GM21367 (cell line): ENCODE results near the gene P4HA2.

ENCODE experiments used
- ATAC-seq: cut with Tn5 transposase; IDR thresholded peaks from one replicate; pipeline ENCODE4 v1.9.1; 2021; ENCODE audit not compliant: unreplicated experiment

Gene P4HA2

DNA sequence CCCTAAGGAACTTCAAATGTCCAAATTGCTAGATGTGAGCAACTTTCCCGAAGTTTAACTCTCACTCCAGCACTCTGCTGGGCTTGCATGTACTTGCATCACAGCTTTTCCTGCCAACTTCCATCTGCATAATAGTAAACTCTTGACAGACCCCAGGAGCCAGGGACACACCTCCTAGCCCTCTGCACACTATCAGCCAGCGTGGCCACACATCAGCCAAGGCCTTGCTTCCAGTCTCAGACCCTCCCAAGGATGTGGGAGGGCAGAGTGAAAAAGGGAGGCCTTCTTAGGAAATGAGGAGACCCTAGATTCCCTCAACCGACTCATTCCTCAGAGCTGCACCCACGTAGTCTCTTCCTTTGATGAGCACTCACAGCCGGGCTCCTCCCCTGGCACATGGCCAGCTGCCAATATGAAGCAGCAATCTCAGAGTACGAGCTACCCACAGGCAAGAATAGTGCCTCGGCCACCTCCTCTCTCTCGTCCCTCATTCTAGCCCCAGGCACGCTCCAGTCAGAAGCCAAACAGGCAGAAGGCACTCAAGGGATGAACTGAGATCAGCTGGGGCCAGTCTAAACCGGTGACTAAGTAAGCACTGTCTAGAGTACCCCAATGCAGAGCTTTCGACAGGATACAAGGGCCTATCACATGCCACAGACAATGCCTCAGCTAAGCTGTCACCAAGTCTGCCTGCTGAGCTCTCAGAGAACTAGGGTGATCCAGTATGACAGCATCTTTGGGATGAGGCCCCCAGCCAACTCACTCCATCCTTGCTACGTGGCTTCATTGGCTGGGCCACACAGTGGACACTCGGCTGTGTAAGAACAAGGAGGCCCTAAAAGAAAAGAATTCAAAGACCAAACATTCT lies 2.3 kb downstream of the P4HA2 start:
- ATAC-seq, result no peak

DNA sequence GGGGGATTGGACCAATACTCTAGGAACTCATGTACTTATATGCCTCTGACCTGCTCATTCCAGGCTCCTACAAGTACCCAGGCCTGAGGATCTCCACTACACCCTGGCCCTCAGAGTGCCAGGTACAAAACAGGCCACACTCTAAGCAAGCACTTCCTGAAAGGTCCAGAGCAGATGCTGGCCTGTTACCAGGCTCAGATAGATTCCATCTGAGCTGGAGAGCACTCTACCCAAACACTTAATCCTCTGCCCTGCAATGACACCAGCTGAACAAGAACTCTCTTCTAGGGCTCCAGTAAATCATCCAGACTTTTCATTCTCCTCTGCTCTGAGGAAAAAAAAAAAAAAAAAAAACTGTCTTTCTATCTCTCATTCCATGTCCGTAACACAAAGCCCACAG lies 2.9 kb downstream of the P4HA2 start:
- no peak for ATAC-seq

DNA sequence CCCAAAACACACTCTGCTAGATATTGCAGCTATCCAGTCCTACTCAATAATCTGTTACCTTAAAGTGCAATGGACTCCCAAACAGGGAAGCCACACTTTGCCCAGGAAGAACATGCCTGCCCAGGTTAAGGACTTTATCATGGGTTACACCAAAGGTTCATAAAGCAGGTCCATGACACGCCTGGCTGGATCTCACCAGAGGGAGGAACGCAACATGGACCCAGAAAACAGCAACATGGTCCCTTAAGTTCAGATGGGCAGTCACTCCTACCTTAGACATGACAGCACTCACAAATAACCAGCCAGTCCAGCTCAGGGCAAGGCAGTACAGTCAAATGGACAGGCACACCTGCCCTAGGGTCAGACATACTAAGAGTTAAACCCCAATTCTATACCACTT lies 3.8 kb downstream of the P4HA2 start:
- ATAC-seq, result no peak

DNA sequence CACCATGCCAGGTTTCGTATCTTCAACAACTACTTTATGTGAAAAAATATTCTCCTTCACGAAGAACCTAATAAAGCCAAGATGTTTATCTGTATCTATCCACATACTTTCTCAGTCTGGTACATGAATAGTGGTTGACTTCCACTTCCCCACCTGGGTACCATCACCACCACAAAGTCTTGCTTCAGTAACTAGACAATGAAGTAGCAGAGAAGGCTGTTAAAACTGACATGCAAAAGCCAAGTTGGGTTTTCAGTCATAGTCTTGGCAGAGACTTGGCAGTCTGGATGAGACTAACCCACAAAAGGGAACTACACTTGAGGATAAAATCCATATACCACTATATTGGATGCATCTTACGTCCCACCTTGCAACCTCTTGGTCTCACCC lies 5.0 kb downstream of the P4HA2 start:
- ATAC-seq, result no peak

DNA sequence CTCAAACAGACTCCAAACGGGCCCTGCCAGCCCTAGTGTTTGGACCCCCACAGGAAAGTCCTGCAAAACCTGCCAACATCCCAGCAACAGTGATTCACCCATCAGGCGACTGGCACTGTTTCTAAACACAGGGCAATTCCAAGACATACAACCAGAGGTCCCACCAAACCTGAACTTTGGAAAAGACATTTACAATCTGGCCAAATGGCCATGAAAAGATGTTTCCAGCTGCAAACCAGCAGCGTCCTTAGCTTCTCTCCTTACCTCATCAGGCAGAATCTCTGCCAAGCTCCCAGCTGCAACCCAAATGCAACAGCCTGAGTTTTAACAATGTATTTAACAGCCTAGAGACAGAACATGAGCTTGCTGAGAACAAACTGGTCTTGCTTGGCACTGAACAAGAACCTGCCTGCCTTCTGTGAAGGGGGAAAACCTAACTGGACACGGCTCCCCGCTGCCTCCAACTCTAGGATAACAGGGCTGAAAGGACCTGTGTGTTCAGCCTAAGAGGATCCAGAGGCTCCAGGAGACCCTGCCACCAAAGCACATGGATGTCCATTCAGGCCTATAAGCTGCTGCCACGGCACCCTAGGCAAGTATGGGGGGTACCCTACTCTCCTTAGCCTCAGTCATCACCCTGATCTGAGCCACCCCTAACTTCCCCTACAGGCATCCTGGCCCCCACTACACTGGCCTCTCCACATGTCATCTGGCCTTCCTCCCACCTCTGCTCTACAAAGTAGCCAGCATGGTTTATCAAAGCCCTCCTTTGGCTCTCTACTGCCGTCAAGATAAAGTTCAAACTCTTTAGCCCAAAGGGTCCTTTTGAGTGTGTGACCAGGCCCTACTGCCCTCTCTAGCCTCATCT lies 5.6 kb downstream of the P4HA2 start:
- ATAC-seq, result no peak

DNA sequence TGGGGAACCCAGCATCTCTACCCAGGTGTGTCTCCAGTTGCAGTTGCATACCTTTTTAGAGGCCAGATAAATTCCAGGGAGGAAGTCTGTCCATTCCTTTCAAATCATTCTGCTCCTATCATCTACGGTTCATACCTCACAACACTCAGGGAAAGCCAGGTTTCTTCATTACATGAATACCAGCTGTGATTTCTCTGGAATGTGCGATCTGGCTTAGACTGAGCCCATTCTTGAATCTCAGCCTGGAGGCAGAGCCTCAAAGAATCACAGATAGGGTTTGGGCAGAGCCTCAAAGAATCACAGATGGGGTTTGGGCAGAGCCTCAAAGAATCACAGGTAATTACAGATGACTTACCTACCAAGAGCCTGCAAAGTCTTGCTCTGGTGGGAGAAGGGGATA lies 7.2 kb downstream of the P4HA2 start:
- ATAC-seq, result no peak

DNA sequence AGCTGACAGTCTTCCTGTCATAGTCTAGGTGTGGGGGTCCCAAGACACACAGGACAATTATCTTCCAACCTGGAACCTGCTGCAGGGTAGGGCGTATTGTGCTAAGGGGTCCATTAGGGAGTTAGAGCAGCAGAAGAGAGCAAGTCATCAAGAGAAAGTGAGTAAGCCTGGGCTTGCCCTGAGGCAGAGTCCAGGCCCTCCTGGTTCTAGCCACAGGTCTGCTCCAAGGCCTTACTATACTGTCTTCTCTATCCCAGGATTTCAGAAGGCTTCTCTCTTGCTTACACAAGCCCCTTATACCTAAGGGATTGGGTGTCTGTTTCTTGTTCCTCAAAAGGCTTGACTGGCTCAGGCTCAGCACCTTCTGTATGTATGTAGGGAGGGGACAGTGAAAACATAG lies 7.7 kb downstream of the P4HA2 start:
- no peak for ATAC-seq

DNA sequence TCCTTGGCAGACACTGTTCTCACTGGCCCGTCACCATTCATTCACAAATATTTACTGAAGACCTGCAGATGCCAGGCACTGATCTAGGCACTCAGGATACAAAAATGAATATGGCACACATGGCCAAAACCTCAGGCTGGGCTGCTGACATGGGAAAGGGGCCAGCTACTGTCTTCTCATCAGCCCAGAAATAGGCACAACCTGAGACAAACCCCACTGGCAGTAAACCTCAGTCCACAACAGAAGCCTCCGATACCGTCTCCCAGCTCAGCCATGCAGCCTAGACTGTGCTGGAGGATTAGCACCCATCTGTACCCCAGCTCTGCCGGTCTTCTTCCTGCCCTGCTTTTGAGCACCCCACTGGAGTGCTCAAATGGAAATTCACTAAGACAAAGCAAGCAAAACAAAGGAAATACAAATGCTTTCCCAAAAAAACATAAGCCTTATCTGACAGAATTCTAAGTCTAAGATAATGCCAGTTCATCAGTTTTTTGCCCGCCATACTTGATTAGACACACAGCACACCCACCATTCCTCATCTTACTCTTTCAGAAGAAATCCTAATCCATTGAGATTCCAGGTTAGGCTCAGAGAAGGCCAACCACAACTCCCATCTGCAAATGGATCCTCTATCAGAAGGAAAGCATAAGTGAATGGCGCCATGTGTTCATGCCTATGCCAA lies 8.2 kb downstream of the P4HA2 start:
- ATAC-seq, result no peak

DNA sequence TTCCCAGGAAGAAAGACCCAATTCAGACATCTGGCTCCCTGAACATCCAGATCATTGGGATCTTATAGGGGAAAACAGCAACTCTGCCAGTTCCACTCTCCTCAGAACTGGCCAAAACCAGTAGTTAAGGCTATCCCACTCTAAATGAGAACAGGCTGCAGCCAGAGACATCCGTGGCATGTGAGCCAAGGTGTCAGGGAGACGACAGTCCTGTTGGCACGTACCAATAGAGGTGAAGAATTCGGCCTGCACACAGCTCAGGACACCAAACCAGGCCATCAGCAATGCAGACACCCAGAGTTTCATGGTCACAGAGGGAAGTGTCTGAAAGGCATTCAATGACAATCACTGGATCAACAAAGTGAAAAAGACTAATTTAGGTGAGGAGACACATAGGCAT lies 9.3 kb downstream of the P4HA2 start:
- no peak for ATAC-seq

DNA sequence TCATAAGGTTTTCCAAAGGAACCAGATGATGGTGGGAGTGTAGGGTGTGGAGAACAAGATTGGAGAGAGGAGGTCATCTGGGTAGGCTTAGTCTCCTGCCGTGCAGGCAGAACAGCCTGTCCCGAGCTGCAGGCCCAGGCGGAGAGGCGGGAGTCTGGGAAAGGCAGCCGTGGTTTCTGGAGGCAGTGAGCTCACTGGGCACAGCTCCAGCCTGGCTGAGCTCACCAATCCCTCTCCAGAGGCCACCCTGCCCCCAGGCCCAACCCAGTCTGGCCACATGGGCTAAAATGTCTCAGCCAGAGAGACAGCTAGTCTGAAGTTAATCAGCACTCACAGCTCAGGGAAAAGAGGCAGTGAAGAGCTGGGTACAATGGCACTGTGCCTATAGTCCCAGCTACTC lies 12.3 kb downstream of the P4HA2 start:
- no peak for ATAC-seq

DNA sequence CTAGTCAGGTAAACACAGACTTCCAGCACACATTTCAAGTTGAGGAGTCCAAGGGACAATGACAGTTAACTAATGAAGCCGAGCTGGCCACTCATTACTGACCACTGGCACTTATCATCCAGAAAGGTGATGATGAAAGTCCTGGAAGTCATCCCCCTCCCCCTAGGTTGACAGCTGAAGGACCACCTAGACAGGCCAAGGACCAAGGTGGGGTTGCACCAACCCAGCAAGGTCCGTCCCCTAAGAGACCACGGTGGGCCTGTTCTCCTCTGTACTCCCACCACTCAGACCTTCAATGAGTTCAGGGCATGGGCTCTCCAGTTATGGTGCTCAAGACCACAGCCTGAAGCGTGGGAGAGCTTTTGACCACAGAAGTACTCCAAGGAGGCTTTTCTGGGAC lies 13.2 kb downstream of the P4HA2 start:
- ATAC-seq, result no peak

DNA sequence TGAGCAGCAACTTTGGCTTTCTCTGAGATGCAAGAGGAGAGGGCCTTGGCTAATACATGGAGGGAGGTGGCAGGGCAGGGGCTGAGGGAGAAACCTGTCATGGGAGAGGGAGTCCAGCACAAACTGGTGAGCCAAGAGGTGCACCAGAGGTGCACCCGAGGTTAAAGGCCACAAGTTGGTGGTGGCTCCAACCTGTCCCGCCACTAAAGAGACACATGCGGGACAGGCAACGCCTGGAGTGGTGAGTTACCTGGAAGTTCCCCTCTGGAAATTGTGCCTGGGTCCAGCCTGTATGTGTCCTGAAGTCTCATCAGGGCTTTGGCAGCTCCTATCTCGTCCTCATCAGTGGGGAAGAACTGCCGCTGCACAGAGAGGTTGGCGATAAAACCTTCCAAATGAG lies 14.0 kb downstream of the P4HA2 start:
- ATAC-seq, result no peak

DNA sequence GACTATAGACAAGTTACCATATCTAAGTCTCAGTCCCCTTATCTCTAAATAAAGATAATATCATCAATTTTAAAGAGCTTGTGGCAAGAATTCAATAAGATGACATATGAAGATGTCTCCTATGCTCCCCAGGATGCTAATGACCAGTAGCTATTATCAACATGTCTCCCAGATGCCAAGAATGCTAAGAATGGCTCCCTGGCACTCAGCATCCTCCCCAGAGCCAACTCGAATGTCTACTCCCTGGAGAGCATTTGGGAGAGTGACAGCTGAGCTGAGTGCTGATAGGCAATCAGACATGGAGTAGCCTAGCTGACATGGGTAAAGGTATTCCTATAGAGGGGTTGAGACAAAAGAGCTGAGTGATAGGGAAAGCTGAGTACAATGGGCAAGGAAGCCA lies 15.9 kb downstream of the P4HA2 start:
- ATAC-seq, result no peak

DNA sequence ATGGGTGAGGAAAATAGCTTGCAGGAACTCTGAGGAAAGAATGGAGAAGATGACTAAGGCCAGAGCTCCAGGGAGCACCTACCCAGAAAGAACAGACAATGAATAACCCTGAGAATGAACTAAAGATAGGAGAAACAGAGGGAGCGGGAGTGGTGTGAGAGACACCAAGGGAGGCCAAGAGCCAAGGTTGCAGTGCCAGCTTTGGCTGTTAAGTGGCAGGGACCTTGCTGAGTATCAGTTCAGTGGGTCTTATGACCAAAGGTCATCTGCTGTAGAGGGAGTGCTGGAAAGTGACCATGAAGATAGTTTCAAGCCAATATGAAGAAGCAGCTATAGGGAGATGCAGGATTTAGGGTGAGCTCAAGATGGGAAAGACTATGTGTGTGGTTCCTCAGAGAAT lies 16.7 kb downstream of the P4HA2 start:
- ATAC-seq, result no peak

DNA sequence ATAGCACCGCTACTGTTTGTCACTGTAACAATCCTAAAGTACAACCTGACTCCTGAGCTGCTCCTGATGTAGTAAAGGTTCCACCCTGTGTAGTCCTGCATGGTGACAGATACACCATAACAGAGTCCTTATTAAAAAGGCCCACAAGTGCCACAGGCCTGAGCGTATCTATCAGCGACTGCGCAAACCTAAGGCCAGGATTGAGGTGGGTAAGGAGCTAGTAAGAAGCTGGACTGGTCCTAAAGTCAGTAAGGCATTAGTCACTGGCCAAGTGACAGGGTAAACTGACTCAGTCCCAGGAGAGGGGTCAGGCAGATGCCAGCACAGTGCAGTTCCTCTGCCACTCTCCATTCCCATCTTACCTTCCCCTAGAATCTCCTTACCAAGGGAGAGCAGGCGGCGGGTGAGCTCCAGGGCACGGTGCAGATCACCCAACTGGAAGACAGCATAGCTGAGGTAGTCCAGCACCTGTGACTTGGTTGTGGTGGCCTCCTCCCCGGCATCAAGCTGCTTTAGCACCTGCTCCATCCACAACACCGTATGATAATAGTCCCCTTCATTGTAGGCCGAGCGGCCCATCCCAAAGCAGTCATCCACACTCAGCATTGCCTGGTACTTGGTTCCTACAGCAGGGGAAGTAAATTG lies 17.6 kb downstream of the P4HA2 start:
- ATAC-seq, result no peak

DNA sequence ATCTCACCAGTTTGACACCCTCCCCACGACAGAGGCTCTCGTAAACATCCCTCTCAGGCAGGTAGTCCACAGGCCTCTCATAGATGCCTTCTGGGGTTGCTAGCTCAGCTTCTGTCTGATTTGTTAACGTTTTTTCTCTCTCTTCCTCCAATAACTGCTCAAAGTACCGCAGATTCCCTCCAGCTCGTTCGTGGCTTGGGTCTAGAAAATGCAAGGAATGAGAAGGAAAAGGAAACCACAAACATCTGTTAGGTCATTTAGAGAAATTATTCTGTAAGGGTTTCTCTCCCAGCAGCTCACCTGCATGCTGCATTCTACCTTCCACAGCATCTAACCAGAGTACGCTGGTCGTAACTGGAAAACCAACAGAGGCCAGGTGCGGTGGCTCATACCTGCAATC lies 18.5 kb downstream of the P4HA2 start:
- ATAC-seq, result no peak

DNA sequence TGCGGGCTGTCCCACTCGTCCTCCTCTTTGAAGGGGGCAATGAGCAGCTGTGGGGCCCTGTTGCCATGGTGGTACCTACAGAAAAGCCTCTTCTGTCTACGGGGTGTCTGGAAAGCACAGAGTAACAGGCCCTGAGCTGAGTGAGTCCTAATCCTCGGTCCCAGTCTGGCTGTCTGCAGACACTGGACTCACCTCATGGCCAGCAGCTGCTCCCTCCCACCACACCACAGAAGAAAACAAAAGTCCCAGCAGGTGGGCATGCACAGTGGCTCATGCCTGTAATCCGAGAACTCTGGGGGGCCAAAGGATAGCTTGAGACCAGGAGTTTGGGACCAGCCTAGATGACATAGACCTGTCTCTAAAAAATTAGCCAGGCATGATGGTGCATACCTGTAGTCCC lies 19.9 kb downstream of the P4HA2 start:
- no peak for ATAC-seq

DNA sequence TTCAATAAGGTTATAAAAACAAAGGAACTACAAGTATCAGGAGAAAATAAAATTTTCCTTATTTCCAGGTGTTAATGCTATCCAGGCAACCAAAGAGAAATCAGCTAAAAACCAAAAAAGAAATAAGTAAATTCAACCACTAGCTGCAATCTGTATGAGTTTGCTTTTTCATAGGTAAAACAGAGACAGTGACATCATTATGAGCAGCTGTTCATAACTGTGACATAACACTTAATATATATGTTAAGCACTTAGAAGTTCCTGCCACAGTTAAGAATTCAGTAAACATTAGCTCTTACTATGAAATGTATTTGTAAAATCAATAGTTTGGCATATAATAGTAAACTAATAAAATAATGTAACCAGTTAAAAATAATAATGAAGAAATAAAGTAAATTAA lies 20.9 kb downstream of the P4HA2 start:
- no peak for ATAC-seq

DNA sequence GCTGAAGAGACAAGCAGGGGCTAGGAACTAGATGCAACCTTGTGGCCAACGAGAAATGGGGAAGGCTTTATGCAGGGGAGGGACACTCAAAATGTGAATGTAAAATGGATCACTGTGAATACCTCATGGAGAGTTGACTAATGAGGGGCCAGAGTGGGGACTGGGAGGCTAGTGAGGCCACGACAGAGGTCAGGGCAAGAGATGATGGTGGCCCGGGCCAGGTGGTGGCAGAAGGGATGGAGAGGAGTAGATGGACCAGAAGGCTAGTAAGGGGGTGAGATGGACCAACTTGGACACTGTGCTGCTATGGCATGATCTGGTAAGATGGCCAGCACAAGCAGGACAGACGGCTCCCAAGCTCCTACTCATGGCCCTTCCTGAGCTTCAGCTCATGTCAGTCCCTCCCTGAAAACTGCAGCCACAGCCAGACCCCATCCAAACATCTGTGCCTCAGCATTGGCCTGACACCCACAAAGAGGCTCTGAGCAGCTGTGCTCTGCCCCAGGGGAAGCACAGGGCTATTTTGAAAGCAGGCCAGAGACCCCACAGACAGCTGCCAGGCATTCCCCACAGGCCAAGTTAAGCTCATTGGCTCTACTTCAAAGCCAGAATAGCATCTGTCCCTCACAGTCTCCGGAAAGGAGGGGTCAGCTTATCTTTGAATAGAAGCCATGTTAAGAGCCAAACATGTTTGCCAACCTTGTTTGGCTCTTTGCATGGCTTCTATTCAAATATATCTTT lies 22.1 kb downstream of the P4HA2 start:
- ATAC-seq, result no peak

DNA sequence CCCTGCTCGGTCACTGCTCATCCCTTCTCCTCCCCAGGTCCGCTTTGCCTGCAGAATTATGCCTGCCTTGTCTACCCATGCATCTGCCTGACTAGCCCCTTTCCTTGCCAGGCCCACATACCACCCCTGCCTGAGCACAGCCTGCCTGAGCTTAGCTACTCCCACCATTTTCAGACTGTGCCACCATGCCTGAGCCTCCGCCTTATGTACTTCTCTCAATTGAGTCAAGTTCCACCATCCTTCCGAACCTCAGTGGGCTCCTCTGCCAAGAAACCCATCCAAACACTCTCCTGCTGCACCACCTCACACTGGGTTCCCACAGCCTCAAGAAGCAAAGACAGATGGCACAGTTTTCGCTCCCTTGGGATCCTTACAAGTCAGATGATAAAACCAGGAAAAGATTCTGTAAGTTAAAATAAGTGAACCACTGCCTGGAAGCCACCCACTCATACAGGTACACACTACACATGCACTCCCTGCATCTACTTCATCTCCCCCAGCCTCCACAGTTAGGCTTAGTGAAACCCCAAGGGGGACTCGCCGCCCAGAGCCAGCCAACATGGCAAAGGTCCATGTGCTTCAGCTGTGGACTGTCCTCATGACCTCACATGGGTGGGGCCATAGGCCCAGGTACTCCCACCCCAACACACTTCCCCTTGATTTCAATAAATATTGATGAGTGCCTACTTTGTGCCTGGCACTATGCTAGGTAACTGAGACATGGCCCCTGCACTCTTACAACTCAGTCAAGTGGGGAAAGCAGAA lies 23.1 kb downstream of the P4HA2 start:
- no peak for ATAC-seq
